Bone marrow (tissue), 2 donors: ENCODE data around the gene NSD2.
A peak's percentile ranks its signal among the peaks of the same experiment; 100 is the strongest.
"Not testable (repeated sequence)": the region's sequence is repeated elsewhere in the genome, so short reads cannot be mapped to it uniquely, and the experiment has no call there.

Experiments used
- DNase-seq, 2 donors: peaks; one replicate each; lab custom pipeline; 2025; lab: John Stamatoyannopoulos, UW

The NSD2 gene

DNA sequence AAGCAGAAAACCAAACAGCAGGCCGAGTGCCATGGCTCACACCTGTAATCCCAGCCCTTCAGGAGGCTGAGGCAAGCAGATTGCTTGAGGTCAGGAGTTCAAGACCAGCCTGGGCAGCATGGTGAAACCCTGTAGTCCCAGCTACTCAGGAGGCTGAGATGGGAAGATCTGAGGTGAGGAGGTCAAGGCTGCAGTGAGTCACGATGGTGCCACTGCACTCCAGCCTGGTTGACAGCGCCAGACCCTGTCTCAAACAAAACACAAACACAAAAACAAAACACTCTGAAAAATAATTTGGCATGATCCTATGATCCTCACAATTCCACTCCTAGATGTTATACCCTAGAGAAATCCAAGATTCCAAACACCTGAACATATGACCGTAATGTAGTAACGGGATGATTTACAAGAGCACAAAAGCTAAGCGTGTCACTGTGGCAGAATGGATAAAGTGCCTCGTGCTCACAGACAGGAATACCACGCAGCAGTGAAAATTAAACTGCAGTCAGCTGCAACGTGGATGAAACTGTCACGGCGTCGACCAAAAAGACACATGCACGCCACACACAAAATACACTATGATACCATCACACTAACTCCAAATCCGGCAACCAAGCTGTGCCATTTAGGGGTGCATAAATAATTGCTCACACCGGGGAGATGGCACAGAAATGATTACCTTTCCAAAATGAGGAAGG lies 135.9 kb downstream of the NSD2 start:
- DNase-seq = no peak

DNA sequence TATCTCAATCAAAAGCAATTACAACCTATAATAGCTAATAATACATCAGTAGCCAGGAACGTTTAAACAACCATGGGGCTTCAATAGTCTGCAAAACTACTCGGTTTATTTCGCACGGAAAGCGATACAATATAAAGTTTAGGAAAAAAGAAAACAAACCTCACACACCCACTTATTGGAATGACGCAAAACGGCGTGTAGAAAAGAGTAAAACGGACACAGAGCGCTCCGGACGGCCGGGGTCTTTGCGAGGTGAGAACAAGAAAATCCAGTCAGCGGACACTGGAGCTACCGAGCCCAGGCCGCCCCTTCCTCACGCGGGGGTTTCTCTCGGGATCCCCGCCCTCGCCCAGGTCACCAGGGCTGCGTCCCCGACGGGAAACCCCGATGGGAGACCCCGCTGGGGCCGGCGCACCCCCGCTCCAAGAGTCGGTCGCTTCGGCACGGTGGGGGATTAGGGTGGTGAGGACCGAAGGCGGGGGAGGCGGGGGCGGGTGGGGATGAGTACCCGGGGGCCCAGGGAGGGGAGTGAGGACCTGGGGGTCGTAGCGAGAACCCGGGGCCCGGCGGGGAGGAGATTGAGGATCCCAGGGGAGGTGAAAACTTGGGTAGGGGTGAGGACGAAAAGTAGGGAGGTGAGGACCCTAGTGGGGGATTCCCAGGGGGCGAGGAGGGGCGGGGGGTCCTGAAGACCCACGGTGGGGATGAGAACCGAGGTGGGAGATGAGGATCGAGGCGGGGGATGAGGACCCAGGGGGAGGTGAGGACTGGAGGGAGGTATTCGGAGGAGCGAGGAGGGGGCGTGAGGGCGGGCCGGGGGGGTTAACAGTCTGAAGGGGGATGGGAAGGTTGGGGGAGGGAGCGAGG lies 136.8 kb downstream of the NSD2 start:
- no peak for DNase-seq

DNA sequence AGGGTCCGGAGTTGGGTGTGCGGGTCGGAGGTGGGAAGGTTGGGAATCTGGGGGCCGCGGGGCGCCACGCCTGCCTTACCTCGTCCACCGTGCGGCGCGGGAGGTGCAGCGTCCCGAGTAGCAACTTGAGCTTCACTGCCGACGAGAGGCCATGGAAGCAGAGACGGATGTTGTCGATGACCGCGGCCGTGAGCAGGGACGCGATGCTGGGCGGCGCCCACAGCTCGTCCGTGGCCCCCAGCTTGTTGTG lies 137.4 kb downstream of the NSD2 start:
- DNase-seq = no peak

DNA sequence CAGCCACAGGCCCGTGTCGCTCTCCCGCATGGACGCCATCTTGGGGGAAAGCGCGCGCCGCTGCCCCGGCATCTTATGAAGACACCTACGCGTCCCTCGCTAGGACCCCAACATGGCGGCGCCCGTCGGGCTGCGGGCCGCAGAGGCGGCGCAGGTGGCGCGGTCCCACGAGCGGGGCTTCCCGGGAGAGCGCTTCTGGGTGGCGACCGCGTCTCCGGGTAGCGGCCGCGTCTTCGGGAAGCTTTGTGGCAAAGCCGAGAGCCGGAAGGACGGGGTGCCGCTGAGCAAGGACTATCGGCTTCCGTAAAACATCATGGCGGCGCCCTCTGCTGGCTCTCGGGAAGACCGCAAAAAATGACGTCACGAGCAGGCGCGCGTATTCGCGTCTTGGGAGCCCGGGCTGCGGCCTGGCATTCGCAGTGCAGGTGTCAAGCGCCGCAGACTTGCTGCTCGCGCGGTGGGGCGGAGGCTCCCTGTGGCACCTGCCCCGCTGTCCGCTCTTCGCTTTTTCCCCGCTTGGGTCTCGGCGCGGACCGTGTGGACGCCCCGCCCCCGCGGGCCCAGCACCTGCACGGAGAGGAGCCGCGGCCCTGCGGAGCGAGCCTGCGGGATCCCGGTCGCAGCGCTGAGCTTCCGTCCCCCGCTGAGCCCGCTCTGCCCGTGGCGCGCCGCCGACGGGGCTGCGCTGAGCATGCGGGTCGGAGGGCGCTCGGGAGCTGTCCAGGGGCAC lies 137.9 kb downstream of the NSD2 start, which contains the start of gene NELFA:
NELFA (minus strand) TSS at position 54 of the 730 bp plus-strand sequence; CDS start at position 39, 15 bp downstream.
- DNase-seq = peak; percentile 80 to 99

DNA sequence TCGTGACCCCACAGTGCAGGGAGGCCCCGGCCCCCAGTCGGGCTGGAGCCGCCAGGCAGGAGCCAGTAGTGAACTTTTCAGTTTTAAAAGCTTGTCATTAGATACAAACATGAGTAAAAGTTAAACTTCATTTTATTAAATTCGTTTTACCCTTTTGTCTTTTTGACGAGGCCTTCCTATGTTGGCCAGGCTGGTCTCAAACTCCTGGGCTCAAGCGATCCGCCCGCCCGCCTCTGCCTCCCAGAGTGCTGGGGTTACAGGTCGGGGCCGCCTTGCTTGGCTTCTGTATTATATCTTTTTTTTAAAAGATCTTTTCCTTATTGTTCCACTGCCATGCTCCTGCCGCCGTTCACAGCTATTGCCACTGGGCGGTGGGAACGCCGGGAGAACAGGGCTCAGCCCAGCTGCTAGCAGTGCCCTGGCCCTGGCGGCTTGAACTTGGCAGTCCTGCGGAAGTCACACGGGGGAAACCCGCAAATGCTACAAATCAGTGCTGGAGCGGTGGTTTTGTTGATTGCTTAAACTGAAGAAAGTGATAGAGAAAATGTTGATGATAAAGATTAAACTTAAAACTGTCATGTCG lies 138.5 kb downstream of the NSD2 start:
- DNase-seq = peak; percentile 2 to 57

DNA sequence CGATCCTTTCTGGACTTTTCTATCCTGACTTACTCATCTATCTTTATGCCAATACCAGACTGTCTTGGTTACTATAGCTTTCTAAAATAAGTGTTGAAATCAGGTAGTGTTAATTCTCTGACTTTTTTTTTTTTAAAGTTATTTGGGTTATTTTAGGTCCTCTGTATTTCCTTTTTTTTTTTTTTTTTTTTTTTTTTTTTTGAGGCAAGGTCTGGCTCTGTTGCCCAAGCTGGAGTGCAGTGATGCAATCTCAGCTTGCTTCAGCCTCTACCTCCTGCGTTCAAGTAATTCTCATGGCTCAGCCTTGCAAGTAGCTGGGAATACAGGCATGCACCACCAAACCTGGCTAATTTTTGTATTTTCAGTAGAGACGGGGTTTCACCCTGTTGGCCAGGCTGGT lies 140.4 kb downstream of the NSD2 start:
- no peak for DNase-seq

DNA sequence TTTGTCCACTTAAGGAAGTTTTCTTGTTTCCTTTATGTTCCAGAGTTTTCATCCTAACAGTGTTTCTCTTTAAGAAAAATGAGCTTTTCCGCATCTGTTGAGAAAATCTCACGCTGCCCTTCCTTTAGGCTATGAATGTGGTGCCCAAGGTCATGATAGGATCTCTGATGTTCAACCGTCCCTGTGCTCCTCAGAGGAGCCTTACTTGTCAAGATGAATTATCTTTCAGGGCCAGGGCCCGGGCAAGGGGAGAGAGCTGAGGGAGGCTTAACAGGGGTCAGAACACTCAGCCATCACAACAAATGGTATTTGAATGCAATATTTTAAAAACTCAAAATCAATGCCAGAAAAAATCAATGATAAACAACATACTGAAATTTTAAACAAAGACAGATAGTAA lies 143.8 kb downstream of the NSD2 start:
- no peak for DNase-seq

DNA sequence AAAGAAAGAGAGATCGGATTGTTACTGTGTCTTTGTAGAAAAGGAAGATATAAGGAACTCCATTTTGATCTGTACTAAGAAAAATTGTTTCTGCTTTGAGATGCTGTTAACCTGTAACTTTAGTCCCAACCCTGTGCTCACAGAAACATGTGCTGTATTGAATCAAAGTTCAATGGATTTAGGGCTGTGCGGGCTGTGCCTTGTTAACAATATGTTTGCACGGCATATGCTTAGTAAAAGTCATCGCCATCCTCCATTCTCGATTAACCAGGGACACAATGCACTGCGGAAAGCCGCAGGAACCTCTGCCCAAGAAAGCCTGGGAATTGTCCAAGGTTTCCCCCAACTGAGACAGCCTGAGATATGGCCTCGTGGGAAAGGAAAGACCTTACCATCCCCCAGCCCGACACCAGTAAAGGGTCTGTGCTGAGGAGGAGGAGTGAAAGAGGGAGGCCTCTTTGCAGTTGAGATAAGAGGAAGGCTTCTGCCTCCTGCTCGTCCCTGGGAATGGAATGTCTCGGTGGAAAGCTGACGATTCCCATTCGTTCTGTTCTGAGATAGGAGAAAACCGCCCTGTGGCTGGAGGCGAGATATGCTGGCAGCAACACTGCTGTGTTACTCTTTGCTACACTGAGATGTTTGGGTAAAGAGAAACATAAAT lies 150.3 kb downstream of the NSD2 start:
- not testable (repeated sequence) for DNase-seq

DNA sequence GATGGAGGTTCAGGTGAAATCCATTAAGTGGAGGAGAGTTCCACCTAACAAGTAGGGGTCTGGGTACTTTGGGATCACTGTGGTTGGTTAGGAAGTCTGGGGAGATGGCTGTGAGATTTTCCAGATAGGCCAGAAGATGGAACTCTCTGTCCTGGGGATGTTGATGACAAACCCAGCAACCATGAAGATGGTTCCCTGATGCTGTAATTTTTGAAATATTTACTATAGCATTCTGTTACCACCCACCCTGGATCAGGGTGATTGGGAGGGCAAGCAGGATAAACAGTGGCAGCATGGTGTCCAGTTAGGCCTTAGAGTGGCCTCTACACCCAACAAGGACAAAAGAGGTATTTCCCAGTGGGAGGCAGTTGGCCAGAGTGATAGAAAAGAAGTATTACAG lies 153.5 kb downstream of the NSD2 start:
- no peak for DNase-seq

DNA sequence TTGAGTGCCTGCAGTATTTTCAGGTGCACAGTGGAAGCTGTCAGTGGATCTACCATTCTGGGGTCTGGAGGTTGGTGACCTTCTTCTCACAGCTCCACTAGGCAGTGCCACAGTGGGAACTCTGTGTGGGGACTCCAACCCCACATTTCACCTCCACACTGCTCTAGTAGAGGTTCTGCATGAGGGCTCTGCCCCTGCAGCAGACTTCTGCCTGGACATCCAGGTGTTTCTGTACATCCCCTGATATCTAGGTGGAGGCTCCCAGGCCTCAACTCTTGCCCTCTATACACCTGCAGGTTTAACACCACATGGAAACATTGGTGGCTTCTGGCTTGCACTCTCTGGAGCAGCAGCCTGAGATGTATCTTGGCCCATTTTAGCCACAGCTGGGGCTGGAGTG lies 154.6 kb downstream of the NSD2 start:
- no peak for DNase-seq

DNA sequence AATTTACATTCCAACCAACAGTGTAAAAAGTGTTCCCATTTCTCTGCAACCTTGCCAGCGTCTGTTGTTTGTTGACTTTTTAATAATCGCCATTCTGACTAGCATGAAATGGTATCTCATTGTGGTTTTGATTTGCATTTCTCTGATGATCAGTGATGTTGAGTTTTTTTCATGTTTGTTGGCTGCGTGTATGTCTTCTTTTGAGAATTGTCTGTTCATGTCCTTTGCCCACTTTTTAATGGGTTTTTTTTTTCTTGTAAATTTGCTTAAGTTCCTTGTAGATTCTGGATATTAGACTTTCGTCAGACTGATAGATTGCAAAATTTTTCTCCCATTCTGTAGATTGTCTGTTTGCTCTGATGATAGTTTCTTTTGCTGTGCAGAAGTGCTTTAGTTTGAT lies 155.9 kb downstream of the NSD2 start:
- not testable (repeated sequence) for DNase-seq

DNA sequence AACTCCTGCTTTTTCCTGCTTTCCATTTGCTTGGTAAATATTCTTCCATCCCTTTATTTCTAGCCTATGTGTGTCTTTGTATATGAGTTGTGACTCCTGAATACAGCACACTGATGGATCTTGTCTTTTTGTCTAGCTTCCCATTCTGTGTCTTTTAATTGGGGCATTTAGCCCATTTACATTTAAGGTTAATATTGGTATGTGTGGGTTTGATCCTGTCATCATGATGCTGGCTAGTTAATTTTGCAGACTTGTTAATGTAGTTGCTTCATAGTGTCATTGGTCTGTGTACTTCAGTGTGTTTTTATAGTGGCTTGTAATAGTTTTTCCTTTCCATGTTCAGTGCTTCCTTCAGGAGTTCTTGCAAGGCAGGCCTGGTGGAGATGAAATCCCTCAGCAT lies 160.0 kb downstream of the NSD2 start:
- DNase-seq = not testable (repeated sequence)
